Ramos (cell line): ENCODE results near the gene ERP44.
"Not testable (repeated sequence)": the region's sequence is repeated elsewhere in the genome, so short reads cannot be mapped to it uniquely, and the experiment has no call there.

Experiments used
- in situ Hi-C: fragments of 300-500 bp; cut with MboI; formaldehyde crosslinking; loops from one replicate; pipeline ENCODE4 v1.14.3; 2022; ENCODE audit warnings: low sequenced_read_pairs; ENCODE audit not compliant: unreplicated experiment

The ERP44 gene

DNA sequence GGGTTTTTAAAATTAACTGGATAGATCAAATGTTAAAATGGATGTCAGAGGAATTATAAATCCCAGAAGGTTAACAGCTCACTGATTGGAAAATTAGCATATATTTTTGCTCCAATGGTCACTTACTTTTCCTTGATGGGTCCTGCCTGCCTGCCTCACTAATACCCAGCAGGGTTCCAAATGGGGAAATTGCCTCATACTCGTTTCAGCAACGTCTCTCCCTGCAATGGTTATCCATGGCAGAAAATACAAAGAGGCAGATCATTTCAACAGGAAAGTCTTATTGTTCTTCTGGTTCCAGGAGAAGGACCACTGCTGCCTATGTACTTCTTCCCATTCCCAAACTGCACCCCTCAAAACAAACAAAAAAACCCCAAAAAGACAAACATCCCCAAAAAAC lies 71.3 kb downstream of the ERP44 start:
- in situ Hi-C loops, result no loop called here

DNA sequence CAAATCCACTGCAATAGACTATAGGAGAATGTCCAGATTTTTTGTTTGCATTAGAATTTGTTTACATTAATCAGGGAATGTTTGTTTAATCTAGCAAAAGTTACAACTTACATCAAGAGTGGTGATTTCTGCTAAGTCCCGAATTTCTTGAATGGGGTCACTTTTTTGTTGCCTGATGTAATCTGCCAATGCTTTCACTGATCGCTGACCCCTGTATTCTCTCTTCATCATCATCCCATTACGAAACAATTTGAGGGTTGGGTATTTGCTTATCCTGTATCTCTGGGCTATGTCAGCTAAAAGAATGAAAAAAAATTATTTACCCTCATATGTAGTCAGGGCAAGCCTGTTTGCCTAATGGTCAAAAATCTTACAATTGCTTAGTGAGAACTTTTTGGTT lies 76.9 kb downstream of the ERP44 start:
- in situ Hi-C loops, result no loop called here

DNA sequence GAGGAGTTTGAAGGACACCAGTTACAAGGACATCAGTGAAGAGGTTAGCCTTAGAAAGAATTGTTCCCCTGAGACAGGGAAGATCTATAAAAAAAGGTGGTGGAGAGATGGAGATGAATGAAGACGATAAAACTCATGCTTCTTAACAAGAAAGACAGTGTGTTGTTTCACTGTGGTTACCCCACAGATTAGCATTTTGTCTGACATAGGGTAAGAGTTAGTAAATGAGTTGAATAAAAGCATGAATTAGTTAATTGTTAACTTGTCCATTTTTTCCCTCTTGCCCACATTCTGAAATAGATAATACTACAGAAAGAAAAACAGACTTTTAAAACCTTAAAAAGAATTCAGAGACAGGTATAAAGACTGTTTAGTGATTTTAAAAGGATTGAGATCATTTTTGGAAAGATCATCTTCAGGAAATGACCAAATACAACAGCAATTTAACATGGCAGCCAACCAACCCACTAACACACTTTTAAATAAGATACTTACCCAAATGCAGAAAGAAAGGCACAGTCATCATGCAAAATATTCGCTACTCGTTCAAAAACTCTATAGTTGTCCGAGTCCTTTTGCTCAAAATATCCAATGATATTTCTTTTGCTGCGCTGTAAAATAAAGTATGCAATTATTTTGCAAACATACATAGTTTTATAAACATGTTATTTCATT lies 78.5 kb downstream of the ERP44 start:
- in situ Hi-C loops, result no loop called here

DNA sequence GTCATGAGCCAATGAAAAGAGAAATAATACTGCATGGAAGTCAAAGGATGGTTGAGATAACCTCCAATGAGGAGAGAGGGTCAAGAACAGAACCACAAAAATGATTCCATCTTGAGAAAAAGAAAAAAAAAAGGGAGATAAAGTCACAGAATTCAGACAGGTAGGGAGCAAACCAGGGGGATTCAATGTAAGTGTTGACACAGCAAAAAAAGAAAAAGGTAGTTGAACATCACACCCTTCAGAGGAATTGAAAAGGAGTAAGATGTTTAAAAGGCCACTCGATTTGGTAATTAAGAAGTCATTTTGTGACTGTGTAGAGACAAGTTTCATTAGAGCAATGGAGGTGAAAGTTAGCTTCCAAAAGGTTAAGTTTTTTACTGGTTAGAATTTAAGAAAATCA lies 79.3 kb downstream of the ERP44 start:
- in situ Hi-C loops, result no loop called here

DNA sequence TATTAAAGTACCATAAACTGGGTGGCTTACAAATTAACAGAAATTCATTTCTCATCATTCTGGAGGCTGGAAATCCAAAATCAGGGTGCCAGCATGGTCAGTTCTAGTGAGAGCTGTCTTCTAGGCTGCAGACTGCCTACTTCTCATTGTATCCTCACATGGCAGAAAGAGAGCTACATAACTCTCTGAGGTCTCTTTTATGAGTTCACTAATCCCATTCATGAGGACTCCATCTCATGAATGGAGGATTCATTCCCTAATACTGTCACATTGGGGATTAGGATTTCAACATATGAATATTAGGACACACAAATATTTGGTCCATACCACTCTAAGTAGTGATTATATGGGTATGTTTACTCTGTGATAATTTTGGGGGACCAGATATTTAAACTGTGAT lies 84.0 kb downstream of the ERP44 start:
- in situ Hi-C loops, result no loop called here

DNA sequence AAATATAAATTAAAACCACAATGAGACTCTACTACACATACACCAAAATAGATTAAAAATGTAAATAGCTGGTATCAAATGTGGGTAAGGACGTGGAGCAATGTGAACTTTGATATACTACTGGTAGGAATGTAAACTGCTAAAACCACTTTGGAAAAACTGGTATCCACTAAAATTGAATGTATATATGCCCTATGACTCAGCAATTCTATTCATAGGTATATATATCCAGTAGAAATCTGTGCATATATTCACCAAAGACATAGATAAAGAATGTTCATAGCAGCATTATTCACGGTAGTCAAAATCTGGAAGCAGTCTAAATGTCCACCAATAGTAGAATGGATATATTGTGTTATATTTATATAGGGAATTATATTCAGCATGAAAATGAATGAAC lies 85.2 kb downstream of the ERP44 start:
- in situ Hi-C loops, result no loop called here

DNA sequence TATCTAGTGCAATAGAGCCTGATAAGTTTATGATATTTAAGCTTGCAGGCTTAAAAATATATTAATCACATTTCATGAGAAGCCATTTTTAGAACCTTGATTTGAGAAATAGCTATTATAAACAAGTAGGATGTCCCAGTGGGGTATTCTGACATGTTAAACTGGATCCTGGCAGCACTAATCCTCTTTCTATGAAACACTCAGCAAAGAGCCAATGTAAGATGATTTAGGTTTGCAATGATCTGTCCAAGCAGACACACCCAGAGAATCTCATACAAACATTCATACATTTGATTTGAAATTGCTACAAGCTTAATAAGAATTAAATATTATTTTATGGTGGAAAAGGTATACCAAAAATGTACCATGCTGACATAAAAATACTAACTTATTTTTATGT lies 86.5 kb downstream of the ERP44 start:
- in situ Hi-C loops, result no loop called here

DNA sequence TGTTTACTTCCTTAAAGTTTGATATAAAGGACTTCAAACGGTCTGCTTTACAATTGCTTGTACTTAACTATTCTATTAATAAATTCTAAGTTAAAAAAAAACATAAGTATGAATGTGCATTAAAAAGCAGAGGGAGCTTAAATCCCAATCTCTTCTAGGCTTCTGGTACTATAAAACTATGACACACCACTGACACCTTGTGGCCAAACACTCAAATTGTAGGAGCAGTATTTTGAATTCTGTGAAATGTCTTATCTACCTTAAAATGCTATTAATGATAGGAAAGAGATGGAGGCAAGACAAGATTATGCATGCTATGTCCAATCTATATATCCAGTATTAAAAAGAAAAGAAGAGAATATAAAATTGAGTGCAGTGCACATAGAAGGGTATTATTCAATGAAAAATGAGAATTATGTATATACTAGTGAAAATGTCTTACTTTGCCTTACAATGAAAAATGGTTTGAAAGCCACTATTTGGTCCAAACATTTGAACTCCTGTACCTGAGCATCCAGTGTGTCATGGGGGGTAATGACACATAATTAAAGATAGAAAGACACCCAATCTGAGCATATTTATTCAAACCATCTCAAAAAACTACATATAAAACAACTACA lies 87.6 kb downstream of the ERP44 start:
- in situ Hi-C loops, result no loop called here

DNA sequence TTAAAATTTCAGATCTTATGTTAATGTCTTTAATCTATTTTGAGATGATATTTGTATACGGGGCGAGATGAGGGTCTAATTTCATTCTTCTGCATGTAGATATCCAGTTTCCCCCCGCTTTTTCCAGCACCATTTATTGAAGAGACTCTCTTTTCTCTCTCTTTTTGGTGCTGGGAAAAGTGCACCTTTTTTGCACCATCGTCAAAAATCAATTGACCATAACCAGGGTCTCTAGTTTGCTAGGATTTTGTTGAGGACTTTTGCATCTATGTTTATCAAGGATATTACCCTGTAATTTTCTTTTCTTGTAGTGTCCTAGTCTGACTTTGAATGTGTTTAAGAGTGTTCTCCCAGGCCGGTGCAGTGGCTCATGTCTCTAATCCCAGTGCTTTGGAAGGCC lies 99.0 kb downstream of the ERP44 start:
- in situ Hi-C loops, result no loop called here

DNA sequence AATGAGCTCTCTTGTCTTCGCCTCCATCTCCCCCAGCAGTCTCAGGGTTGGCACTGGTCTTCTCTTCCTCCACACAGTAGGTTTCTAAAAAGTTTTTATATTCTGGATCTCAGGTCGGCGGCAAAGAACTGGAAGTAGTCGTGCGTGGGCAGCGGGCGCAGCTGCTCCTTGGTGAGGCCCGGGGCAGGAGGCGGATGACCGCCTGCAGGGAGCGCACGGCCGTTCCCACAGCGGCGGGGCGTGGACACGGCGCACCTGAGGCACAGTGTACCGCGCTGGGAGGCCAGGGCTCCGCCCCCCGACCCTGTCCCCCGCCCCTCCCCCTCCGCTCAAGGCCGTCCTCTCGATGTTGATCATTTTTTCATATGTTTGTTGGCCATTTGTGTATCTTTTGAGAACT lies 99.9 kb downstream of the ERP44 start:
- in situ Hi-C loops, result no loop called here

DNA sequence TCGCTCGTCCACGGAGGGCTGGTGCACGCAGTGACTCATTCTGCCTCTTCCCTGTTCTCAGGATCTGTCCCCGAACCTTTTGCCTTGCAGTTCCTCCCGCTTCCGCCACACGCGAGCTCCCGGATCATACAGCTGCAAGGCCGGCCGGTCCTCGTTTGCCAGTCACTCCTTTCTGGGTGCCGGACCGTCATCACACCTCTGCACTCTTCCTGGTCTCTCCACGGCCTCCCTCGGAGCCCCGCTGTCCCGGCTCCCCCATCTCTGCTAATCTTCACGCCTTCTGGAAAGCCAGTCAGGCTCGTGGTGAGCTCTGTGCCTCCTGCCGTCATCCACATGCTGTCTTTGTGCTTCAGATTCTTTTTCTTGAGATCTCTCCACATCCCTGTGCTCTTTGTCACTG lies 100.5 kb downstream of the ERP44 start:
- in situ Hi-C loops, result no loop called here

DNA sequence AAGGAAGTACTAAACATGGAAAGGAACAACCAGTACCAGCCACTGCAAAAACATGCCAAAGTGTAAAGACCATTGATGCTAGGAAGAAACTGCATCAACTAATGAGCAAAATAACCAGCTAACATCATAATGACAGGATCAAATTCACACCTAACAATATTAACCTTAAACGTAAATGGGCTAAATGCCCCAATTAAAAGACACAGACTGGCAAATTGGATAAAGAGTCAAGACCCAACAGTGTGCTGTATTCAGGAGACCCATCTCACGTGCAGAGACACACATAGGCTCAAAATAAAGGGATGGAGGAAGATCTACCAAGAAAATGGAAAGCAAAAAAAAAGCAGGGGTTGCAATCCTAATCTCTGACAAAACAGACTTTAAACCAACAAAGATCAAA lies 108.3 kb downstream of the ERP44 start:
- in situ Hi-C loops, result not testable (repeated sequence)

DNA sequence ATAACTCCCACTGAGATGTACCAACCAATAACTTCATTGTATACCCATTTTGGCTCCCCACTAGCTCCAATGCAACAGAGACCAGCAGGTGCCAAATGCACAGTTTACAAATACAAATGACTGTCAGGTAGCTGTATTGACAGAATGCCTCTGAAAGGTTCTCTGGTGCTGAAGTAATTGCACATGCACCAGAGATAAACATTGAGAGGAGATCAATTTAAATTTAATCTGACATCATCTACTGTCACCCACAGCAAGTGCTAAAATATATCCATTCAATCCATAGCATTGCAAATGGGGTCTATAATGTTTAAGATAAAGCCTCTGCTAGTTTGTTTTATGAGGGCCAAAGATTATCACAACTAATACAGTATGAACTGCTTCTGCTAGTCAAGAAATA lies 112.2 kb downstream of the ERP44 start:
- in situ Hi-C loops, result no loop called here

DNA sequence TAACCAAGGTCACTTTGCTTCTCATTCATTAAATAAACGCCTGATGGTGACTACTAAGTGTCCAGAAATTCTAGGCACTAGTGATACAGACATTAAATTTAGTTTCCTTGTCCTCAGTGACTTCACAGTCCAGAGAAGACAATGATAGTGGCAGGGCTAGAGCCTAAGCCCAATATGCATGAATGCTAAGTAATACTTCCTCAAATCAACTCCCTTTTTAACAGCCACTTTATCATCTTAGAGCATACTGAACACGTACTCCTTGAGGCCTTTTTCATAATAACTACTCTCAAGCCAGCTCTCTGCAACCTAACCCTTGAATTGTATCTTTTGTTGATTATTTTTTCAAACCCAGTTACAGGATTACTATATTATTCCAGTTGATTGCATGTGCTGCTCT lies 118.2 kb downstream of the ERP44 start:
- in situ Hi-C loops, result no loop called here

DNA sequence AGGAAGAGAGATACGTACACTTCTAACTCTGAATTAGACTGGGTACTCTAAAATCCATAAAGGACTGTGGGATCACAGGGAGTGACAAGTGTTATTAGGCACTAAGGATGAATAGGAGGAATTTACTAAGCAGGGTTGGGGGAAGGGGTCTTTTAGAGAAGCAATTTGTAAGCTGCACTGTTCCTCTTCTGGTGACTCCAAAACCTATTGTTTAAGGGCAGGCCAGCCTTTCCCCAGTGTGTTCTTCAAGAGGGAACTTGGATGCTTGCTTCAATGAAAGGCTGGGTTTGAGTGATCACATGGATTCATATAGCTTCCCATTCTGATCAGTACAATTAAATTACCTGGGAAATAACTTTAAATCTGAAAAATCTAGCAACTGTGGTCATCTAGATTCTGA lies 120.6 kb downstream of the ERP44 start:
- in situ Hi-C loops, result no loop called here

DNA sequence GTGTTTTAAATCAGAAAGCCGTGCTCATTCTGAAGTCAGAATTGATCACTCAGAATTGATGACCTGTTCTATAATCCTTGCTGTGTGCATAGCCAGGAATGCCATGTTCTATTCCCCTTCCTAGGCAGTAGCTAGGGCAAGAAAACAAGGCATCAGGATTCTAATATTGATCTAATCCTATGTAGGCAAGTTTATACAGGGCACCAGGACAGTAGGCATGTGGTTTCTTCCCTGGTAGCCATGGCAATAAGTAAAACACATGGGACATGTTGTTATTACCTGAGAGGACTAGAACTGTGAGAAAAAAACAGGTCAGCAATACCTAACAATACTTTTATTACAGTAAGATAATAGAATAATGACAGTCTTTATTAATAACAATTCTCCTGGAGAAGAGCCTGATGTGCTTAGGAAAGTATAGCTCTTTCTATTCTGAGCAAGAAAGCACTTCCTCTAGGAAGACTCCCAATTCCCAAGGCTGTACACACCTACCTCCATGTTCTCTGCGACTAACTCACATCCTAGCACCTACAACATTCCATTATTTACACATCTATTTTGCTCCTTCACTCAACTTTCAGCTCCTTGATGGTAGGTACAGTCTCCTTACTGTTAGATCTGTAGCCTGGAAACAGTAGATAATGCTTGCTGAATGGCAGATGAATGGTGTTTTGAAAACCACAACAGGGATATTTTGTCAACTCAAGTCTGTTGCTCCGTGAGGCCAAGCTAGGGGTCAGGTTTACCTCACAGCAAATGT lies 121.6 kb downstream of the ERP44 start:
- in situ Hi-C loops, result no loop called here

DNA sequence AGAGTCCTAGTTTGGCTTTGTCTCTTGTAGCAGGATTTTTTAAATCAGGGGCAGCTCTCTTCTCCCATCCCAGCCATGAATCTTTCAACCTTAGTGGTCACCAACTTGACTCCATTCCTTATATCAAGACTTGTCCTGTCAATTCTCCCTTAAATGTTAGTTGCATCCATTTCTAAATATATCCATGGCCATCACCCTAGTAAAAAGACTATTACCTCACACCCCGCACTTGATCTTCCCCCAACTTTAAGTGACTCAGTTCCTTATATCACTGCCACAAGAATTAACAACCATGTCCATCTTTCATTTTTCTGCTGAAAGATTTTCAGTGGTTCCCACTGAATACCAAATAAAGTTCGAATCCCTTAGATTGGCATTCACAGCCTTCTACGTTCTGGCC lies 125.3 kb downstream of the ERP44 start:
- in situ Hi-C loops, result no loop called here

DNA sequence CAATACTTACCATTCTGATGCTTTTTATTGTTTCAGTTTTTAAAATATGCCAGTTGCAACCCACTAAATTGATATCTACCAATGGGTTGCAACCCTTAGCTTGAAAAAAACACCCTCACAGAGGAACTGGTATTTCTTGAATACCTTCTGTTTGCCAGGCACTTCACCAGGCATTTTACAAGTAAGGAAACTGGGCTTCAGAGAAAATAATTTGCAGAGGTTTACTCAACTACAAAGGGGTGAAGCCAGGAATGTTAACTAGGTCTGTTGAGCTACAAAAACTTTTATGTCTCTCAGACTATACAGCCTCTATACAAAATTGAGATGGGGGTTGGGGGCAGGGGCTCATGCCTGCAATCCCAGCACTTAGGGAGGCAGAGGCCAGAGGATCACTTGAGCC lies 127.4 kb downstream of the ERP44 start:
- in situ Hi-C loops, result no loop called here

DNA sequence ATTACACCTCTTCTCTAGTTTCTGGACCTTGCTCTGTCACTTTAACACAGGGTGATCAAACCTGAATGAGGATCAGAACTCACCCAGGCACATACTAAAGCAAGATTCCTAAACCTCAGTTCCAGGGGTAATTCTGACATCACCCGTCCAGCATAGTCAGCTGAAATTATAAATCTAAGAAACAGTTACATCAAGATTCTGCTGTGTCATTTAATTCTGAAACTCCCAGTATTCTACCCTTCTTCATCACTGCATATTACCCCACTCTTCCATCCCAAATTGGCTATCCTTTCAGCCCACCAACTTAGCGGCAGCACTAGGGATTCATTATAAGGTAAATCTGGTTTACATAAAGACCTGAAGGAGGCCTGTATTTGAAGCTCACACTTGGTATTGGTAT lies 128.3 kb downstream of the ERP44 start:
- in situ Hi-C loops, result no loop called here

DNA sequence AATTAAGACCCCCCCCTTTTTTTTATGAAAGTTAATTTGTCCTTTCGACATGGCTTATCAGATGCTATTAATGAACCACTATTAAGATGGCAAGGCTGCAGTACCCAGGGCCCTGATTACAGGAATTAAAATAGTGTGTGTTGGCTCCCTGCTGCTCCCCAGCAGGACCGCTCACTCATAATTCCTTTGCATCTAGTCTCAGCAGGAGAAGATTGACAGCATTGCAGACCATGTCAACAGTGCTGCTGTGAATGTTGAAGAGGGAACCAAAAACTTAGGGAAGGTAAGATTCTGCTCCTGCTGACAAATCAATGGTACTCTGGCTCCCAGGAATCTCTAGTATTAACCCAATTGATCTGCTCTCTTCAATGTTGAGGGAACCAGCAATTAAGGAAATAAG lies 131.3 kb downstream of the ERP44 start:
- in situ Hi-C loops, result no loop called here

DNA sequence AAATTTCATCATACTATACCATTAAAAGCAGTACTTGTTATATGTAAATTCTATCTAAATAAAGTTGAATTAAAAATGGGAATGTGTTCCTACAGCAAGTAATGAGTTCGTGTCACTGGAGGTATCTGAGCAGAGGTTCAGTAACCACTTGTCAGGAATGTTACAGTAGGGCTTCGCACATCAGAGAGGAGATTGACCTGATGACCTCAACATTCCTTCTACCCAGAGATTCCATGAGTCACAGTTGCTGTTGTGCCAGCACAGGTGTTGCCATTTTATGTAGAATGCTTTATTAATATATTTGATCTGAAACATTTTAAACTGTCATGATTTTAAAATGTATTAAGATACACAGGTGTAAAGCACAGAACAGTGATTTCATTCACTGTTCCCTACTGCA lies 132.1 kb downstream of the ERP44 start:
- in situ Hi-C loops, result no loop called here

DNA sequence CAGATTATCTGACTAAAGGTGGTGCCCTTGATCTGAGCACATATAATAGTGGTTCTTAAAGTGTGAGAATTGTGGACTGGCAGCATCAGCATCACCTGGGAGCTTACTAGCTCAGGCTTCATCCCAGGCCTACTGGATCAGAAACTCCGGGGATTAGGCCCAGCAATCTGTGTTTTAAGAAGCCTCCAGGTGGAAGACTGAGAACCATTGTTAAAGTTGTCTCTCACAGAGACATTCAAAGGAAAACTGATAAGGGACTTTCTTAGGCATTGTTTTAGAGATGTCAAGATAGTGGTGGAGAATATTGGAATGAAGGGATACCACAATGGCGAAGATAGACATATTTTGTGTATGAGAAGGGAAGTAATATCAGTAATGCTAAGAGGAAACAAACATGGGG lies 132.8 kb downstream of the ERP44 start:
- in situ Hi-C loops, result no loop called here
